HUES48 (cell line): ENCODE data around the gene ASH1L.
"Not testable (repeated sequence)": the region's sequence is repeated elsewhere in the genome, so short reads cannot be mapped to it uniquely, and the experiment has no call there.

Experiments
- H3K27ac ChIP-seq: one replicate; pipeline ENCODE4 v1.7.0; 2013; ENCODE audit warnings: low read depth, low read length, inconsistent platforms
- H3K27me3 ChIP-seq: 2 replicates; pipeline ENCODE4 v1.6.1; 2013; ENCODE audit warnings: mild to moderate bottlenecking, low read length; ENCODE audit not compliant: control insufficient read depth, insufficient read depth
- H3K36me3 ChIP-seq: 2 replicates; pipeline ENCODE4 v1.6.1; 2013; ENCODE audit warnings: low read length; ENCODE audit not compliant: control insufficient read depth, insufficient read depth
- H3K4me1 ChIP-seq: 2 replicates; pipeline ENCODE4 v1.6.1; 2013; ENCODE audit warnings: mild to moderate bottlenecking, low read length; ENCODE audit not compliant: control insufficient read depth, insufficient read depth
- H3K4me3 ChIP-seq: 2 replicates; pipeline ENCODE4 v1.5.1; 2013; ENCODE audit warnings: mild to moderate bottlenecking, low read depth, low read length
- H3K9ac ChIP-seq: 2 replicates; pipeline ENCODE4 v1.6.1; 2013; ENCODE audit warnings: mild to moderate bottlenecking, low read depth, low read length, moderate library complexity
- H3K9me3 ChIP-seq: 2 replicates; pipeline ENCODE4 v1.6.1; 2013; ENCODE audit warnings: low read length; ENCODE audit not compliant: control insufficient read depth, insufficient read depth

Gene ASH1L

GRCh38 chr1:155486952-155487351 is 75.7 kb downstream of the ASH1L start:
- H3K9me3 ChIP-seq, H3K4me3 ChIP-seq, H3K27me3 ChIP-seq, H3K27ac ChIP-seq, H3K4me1 ChIP-seq, H3K36me3 ChIP-seq, H3K9ac ChIP-seq: not testable (repeated sequence)

GRCh38 chr1:155485945-155486344 is 76.7 kb downstream of the ASH1L start:
- Histone ChIP-seq H3K4me3 (no peak overlapping the region), H3K9me3 (no peaks in the 10 kb centered on the region), H3K4me1 (no peaks in the 10 kb centered on the region), H3K27me3 (no peaks in the 10 kb centered on the region), H3K27ac (no peak overlapping the region), H3K9ac (no peak overlapping the region), H3K36me3 (peaks cover 19% of the 10 kb centered on the region)

GRCh38 chr1:155485222-155485621 is 77.4 kb downstream of the ASH1L start:
- no peak overlapping the region for H3K9ac ChIP-seq

GRCh38 chr1:155481741-155482241 is 80.8 kb downstream of the ASH1L start:
- H3K4me1 ChIP-seq: peaks cover 12% of the 10 kb centered on the region; the same call in 1 of the 2 replicates
- H3K36me3 ChIP-seq: peaks cover 34% of the 10 kb centered on the region
- no peak overlapping the region for H3K4me3 ChIP-seq
- no peaks in the 10 kb centered on the region for H3K27me3 ChIP-seq
- H3K27ac ChIP-seq: no peak overlapping the region
- no peak overlapping the region for H3K9ac ChIP-seq
- H3K9me3 ChIP-seq: no peaks in the 10 kb centered on the region

More at GRCh38 chr1:155485222-155485621, 77.4 kb downstream of the ASH1L start:
- Histone ChIP-seq H3K4me3 (no peak overlapping the region), H3K9me3 (no peaks in the 10 kb centered on the region), H3K36me3 (peaks cover 26% of the 10 kb centered on the region), H3K27me3 (no peaks in the 10 kb centered on the region), H3K4me1 (no peaks in the 10 kb centered on the region), H3K27ac (no peak overlapping the region)

- Histone ChIP-seq H3K27ac (no peak overlapping the region), H3K9me3 (no peaks in the 10 kb centered on the region), H3K36me3 (peaks cover 34% of the 10 kb centered on the region), H3K9ac (no peak overlapping the region), H3K4me3 (no peak overlapping the region), H3K27me3 (no peaks in the 10 kb centered on the region), H3K4me1 (peaks cover 12% of the 10 kb centered on the region; the same call in 1 of the 2 replicates)
Measured at GRCh38 chr1:155479205-155479604, 83.4 kb downstream of the ASH1L start.

- Histone ChIP-seq H3K4me1 (peaks cover 12% of the 10 kb centered on the region; the same call in 1 of the 2 replicates), H3K27me3 (no peaks in the 10 kb centered on the region), H3K4me3 (no peak overlapping the region), H3K9me3 (no peaks in the 10 kb centered on the region), H3K36me3 (peaks cover 34% of the 10 kb centered on the region), H3K9ac (no peak overlapping the region), H3K27ac (peak overlapping the region; percentile 1)
Measured at GRCh38 chr1:155478270-155478852, 84.2 kb downstream of the ASH1L start.

- 0 out of 2 replicates have a peak, but pooled peaks cover 6% of the 10 kb centered on the region for H3K36me3 ChIP-seq
- no peak overlapping the region for H3K27ac ChIP-seq
Measured at GRCh38 chr1:155474146-155474545, 88.5 kb downstream of the ASH1L start.

GRCh38 chr1:155473151-155473821 is 89.3 kb downstream of the ASH1L start:
- no peaks in the 10 kb centered on the region for H3K27me3 ChIP-seq
- no peak overlapping the region for H3K4me3 ChIP-seq
- no peaks in the 10 kb centered on the region; the same call in 1 of the 2 replicates for H3K4me1 ChIP-seq
- no peak overlapping the region for H3K27ac ChIP-seq
- 0 out of 2 replicates have a peak, but pooled peaks cover 5% of the 10 kb centered on the region for H3K36me3 ChIP-seq
- no peak overlapping the region for H3K9ac ChIP-seq
- H3K9me3 ChIP-seq: peaks cover 17% of the 10 kb centered on the region

More at GRCh38 chr1:155474146-155474545, 88.5 kb downstream of the ASH1L start:
- H3K9ac ChIP-seq: no peak overlapping the region
- H3K4me1 ChIP-seq: peaks cover 8% of the 10 kb centered on the region; the same call in 1 of the 2 replicates
- no peak overlapping the region for H3K4me3 ChIP-seq
- no peaks in the 10 kb centered on the region for H3K27me3 ChIP-seq
- H3K9me3 ChIP-seq: peaks cover 17% of the 10 kb centered on the region

GRCh38 chr1:155472491-155473083 is 90.0 kb downstream of the ASH1L start:
- 0 out of 2 replicates have a peak, but pooled peaks cover 5% of the 10 kb centered on the region for H3K36me3 ChIP-seq
- H3K27ac ChIP-seq: no peak overlapping the region
- H3K27me3 ChIP-seq: no peaks in the 10 kb centered on the region
- H3K4me3 ChIP-seq: no peak overlapping the region
- peaks cover 17% of the 10 kb centered on the region for H3K9me3 ChIP-seq
- H3K4me1 ChIP-seq: no peaks in the 10 kb centered on the region
- no peak overlapping the region for H3K9ac ChIP-seq

- H3K27me3 ChIP-seq: no peaks in the 10 kb centered on the region
- no peak overlapping the region for H3K4me3 ChIP-seq
- peaks cover 17% of the 10 kb centered on the region for H3K9me3 ChIP-seq
- H3K9ac ChIP-seq: no peak overlapping the region
- H3K27ac ChIP-seq: no peak overlapping the region
- H3K4me1 ChIP-seq: no peaks in the 10 kb centered on the region
- 0 out of 2 replicates have a peak, but pooled peaks cover 8% of the 10 kb centered on the region for H3K36me3 ChIP-seq
Measured at GRCh38 chr1:155471891-155472290, 90.7 kb downstream of the ASH1L start.

- no peak overlapping the region for H3K27ac ChIP-seq
- H3K27me3 ChIP-seq: no peaks in the 10 kb centered on the region
- no peak overlapping the region for H3K9ac ChIP-seq
- H3K4me1 ChIP-seq: no peaks in the 10 kb centered on the region
- H3K36me3 ChIP-seq: 0 out of 2 replicates have a peak, but pooled peaks cover 9% of the 10 kb centered on the region
- H3K9me3 ChIP-seq: peaks cover 17% of the 10 kb centered on the region
- no peak overlapping the region for H3K4me3 ChIP-seq
Measured at GRCh38 chr1:155471026-155471425, 91.6 kb downstream of the ASH1L start.
